ENCODE results near the gene MSL1.
A peak's percentile ranks its signal among the peaks of the same experiment; 100 is the strongest.

DNA sequence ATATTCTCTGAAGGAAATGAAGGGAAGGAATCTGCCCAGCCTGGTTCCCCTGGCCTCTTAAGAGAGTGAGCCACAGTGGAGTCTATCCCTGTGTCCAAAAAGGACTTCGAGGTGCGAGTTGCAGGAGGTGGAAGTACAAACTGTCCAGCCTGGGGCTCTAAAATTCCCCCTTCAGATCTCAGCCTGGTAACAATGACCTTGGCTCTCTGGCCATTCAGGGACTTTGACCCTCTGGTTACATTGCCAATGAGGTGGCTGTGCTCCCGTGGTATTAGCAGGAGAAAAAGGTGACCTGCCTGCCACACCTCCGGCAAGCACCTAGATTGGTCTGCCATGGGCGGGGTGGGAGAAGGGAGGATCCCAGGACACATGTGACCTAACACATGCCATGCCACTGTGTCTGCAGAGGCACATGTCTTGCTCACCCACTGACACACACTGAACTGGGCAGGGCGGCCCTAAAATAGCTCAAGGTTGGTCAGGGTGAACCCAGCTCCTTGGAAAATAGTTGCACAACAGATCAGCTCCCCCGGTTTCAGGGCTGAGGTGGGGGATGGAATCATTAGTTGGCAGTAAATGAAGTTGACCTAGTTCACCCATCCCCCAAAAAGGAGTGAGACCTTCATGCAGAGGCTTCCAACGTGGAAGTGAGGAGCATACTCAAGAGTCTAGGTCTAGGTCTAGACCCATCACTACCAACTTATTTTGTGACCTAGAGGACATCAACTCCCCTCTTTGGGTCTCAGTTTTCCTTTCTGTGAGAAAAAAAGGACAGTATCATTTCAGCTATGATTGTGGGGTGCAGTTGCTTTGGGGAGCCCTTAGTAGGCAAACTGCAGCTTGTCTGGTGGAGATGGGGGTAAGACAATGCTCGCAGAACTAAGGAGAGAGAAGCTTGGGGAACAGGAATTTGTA lies 23.6 kb upstream of the MSL1 start:
- TF ChIP-seq KDM4B (CRISPR knock-in tag; IDR thresholded peaks at IDR 0.05) (peak; percentile 69; the same call in 1 of the 2 replicates), SNAI1 (CRISPR knock-in tag; IDR thresholded peaks at IDR 0.05; ENCODE audit: borderline replicate concordance) (peak; percentile 84; the same call in 1 of the 2 replicates), NFRKB (IDR thresholded peaks at IDR 0.05) (no peak), POLR2A (IDR thresholded peaks at IDR 0.05; ENCODE audit: insufficient read depth in 1 of 2, low read depth in 2 of 2, low read length in 2 of 2) (0 out of 4 replicates have a peak, but pooled peaks of 1 of the 2 experiments have one; percentile 26), NFE2 (CRISPR knock-in tag; IDR thresholded peaks at IDR 0.05) (peak; percentile 14; the same call in 1 of the 2 replicates), JUNB (CRISPR knock-in tag; IDR thresholded peaks at IDR 0.05; ENCODE audit: borderline replicate concordance) (no peak; the same call in 1 of the 2 replicates)
- TF ChIP-seq, protein P1, sequence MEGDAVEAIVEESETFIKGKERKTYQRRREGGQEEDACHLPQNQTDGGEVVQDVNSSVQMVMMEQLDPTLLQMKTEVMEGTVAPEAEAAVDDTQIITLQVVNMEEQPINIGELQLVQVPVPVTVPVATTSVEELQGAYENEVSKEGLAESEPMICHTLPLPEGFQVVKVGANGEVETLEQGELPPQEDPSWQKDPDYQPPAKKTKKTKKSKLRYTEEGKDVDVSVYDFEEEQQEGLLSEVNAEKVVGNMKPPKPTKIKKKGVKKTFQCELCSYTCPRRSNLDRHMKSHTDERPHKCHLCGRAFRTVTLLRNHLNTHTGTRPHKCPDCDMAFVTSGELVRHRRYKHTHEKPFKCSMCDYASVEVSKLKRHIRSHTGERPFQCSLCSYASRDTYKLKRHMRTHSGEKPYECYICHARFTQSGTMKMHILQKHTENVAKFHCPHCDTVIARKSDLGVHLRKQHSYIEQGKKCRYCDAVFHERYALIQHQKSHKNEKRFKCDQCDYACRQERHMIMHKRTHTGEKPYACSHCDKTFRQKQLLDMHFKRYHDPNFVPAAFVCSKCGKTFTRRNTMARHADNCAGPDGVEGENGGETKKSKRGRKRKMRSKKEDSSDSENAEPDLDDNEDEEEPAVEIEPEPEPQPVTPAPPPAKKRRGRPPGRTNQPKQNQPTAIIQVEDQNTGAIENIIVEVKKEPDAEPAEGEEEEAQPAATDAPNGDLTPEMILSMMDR (CRISPR knock-in tag; IDR thresholded peaks at IDR 0.05): peak; percentile 29; the same call in 1 of the 2 replicates
